CD4-positive, alpha-beta T cell (primary cell): ENCODE results near the gene CYS1. TPM values are rescaled to one million over a fixed set of nuclear protein-coding genes. Genes with fewer than 3 reads are reported as not detected.
"Not testable (repeated sequence)": the region's sequence is repeated elsewhere in the genome, so short reads cannot be mapped to it uniquely, and the experiment has no call there.

Source experiments
- ATAC-seq: fragments of 200-7000 bp; cut with Tn5 transposase; one replicate; pipeline ENCODE4 v1.10.0; 2022; ENCODE audit warnings: mild to moderate bottlenecking; ENCODE audit not compliant: poor library complexity
- CTCF ChIA-PET: fragments of 350-600 bp; sonication (Branson Sonifier 250); formaldehyde crosslinking; loops from one replicate; lab custom pipeline; 2021; ENCODE audit warnings: antibody characterized with exemption, inconsistent platforms; lab: Charles Lee
- POLR2A ChIA-PET: fragments of 350-600 bp; sonication (Branson Sonifier 250); formaldehyde crosslinking; loops from one replicate; lab custom pipeline; 2021; ENCODE audit warnings: antibody characterized with exemption, inconsistent platforms; lab: Charles Lee
- DNase-seq, 14 experiments: peaks; one replicate each; pipeline ENCODE4 v3.0.0-alpha.2; 2013 to 2020; ENCODE audit warnings: mixed read lengths in 2 of 14
- H3K27ac ChIP-seq, 2 donors: one replicate each; pipeline versions ENCODE4 v1.5.1 to v1.7.0; 2013; ENCODE audit warnings: low read length in 2 of 2, low read depth in 1 of 2, mild to moderate bottlenecking in 1 of 2
- H3K27me3 ChIP-seq, 2 experiments: 1 replicate in 1 of 2; 2 replicates in 1 of 2; pipeline versions ENCODE4 v1.6.1 to v1.7.0; 2013; ENCODE audit warnings: low read length in 2 of 2, control low read depth in 1 of 2, mild to moderate bottlenecking in 1 of 2, moderate library complexity in 1 of 2; ENCODE audit not compliant: insufficient read depth in 2 of 2, control insufficient read depth in 1 of 2
- H3K36me3 ChIP-seq: one replicate; pipeline ENCODE4 v1.6.1; 2013; ENCODE audit warnings: low read length, control low read depth; ENCODE audit not compliant: insufficient read depth
- H3K4me1 ChIP-seq: one replicate; pipeline ENCODE4 v1.6.1; 2013; ENCODE audit warnings: low read length, control low read depth; ENCODE audit not compliant: insufficient read depth
- H3K4me3 ChIP-seq: one replicate; pipeline ENCODE4 v1.5.1; 2013; ENCODE audit warnings: mild to moderate bottlenecking, low read length, moderate library complexity
- H3K9me3 ChIP-seq, 2 experiments: 1 replicate in 1 of 2; 2 replicates in 1 of 2; pipeline versions ENCODE4 v1.6.1 to v1.7.0; 2013; ENCODE audit warnings: low read length in 2 of 2, mild to moderate bottlenecking in 2 of 2, control low read depth in 1 of 2, moderate library complexity in 1 of 2; ENCODE audit not compliant: control insufficient read depth in 1 of 2, insufficient read depth in 1 of 2
- H3K27ac Mint-ChIP-seq: one replicate; pipeline ENCODE4 v1.8.0; 2020; ENCODE audit warnings: mixed read lengths
- H3K27me3 Mint-ChIP-seq: one replicate; pipeline ENCODE4 v1.8.0; 2021; ENCODE audit warnings: mixed read lengths
- H3K36me3 Mint-ChIP-seq: one replicate; pipeline ENCODE4 v1.8.0; 2021; ENCODE audit warnings: low read depth, mixed read lengths
- H3K4me1 Mint-ChIP-seq: one replicate; pipeline ENCODE4 v1.8.0; 2021; ENCODE audit warnings: low read depth, mixed read lengths
- H3K4me3 Mint-ChIP-seq: one replicate; pipeline ENCODE4 v1.8.0; 2020; ENCODE audit warnings: mild to moderate bottlenecking, mixed read lengths
- H3K9me3 Mint-ChIP-seq: one replicate; pipeline ENCODE4 v1.8.0; 2020; ENCODE audit warnings: mixed read lengths
- intact Hi-C, 2 experiments: fragments of 100-400 bp; cut with DNase I in 1 of 2; cut with micrococcal nuclease in 1 of 2; formaldehyde crosslinking; loops; one replicate each; pipeline versions ENCODE4 v1.15.1 to v1.9.0; 2023 to 2025; cut with DNase I, micrococcal nuclease
- total RNA-seq, 174 experiments: library from RNA in 2 of 174; stranded (reverse) in 2 of 174; gene quantifications; one replicate each; pipeline ENCODE4 v1.2.3 and lab custom pipeline; 2021 to 2026
- TF ChIP-seq, protein P1 (sequence below): fragments of 200-600 bp; IDR thresholded peaks from one replicate; pipeline ENCODE4 v1.8.0; 2022; ENCODE audit warnings: antibody characterized with exemption, mild to moderate bottlenecking

CYS1 gene
- total RNA-seq, 2 experiments from 2014 or later, result not detected

- Mint-ChIP-seq H3K4me1 (no peaks in the 10 kb centered on the region), H3K27ac (no peak overlapping the region), H3K36me3 (no peaks in the 10 kb centered on the region), H3K9me3 (peaks cover 8% of the 10 kb centered on the region), H3K27me3 (peaks cover 20% of the 10 kb centered on the region), H3K4me3 (no peak overlapping the region)
- intact Hi-C loops, result no loop called here
- TF ChIP-seq, protein P1, sequence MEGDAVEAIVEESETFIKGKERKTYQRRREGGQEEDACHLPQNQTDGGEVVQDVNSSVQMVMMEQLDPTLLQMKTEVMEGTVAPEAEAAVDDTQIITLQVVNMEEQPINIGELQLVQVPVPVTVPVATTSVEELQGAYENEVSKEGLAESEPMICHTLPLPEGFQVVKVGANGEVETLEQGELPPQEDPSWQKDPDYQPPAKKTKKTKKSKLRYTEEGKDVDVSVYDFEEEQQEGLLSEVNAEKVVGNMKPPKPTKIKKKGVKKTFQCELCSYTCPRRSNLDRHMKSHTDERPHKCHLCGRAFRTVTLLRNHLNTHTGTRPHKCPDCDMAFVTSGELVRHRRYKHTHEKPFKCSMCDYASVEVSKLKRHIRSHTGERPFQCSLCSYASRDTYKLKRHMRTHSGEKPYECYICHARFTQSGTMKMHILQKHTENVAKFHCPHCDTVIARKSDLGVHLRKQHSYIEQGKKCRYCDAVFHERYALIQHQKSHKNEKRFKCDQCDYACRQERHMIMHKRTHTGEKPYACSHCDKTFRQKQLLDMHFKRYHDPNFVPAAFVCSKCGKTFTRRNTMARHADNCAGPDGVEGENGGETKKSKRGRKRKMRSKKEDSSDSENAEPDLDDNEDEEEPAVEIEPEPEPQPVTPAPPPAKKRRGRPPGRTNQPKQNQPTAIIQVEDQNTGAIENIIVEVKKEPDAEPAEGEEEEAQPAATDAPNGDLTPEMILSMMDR, result no peak
- H3K27ac ChIP-seq, result no peak overlapping the region
- H3K4me1 ChIP-seq, result no peaks in the 10 kb centered on the region
- no peaks in the 10 kb centered on the region for H3K36me3 ChIP-seq
- ChIA-PET CTCF (no interaction called here), POLR2A (no interaction called here)
- no peak overlapping the region for H3K4me3 ChIP-seq
- ATAC-seq, result no peak
- no peak for DNase-seq
- peaks cover 0 to 20% of the 10 kb centered on the region in 2 experiments for H3K9me3 ChIP-seq
- H3K27me3 ChIP-seq, result peaks cover 0 to 5% of the 10 kb centered on the region in 2 experiments
Observed at GRCh38 chr2:10012963-10013461, 67.2 kb downstream of the CYS1 start.

- H3K4me1 Mint-ChIP-seq, H3K4me3 ChIP-seq, H3K36me3 ChIP-seq, POLR2A ChIA-PET, intact Hi-C loops, DNase-seq, H3K9me3 Mint-ChIP-seq, CTCF ChIA-PET, H3K4me1 ChIP-seq, H3K27ac ChIP-seq, ATAC-seq, H3K27me3 ChIP-seq, H3K27ac Mint-ChIP-seq, H3K4me3 Mint-ChIP-seq, H3K36me3 Mint-ChIP-seq: not testable (repeated sequence)
- peaks cover 0 to 16% of the 10 kb centered on the region in 2 experiments for H3K9me3 ChIP-seq
- H3K27me3 Mint-ChIP-seq, result peaks cover 25% of the 10 kb centered on the region
Observed at GRCh38 chr2:10012366-10012962, 67.7 kb downstream of the CYS1 start.

DNA sequence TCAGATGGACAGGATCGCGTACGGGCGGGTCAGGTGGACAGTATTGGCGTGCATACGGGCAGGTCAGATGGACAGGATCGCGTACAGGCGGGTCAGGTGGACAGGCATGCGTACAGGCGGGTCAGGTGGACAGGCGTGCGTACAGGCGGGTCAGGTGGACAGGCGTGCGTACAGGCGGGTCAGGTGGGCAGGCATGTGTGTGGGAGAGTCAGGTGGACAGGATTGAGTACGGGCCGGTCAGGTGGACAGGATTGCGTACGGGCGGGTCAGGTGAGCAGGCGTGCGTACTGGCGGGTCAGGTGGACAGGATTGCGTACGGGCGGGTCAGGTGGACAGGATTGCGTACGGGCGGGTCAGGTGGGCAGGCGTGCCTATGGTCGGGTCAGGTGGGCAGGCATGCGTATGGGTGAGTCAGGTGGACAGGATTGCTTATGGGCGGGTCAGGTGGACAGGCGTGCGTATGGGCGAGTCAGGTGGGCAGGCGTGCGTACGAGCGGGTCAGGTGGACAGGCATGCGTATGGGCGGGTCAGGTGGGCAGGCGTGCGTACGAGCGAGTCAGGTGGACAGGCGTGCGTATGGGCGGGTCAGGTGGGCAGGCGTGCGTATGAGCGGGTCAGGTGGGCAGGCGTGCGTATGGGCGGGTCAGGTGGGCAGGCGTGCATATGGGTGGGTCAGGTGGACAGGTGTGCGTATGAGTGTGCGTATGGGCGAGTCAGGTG is 68.4 kb downstream of the CYS1 start:
- ATAC-seq, H3K27ac ChIP-seq, intact Hi-C loops, POLR2A ChIA-PET, DNase-seq, H3K9me3 Mint-ChIP-seq, CTCF ChIA-PET, H3K36me3 Mint-ChIP-seq, H3K27me3 ChIP-seq, H3K36me3 ChIP-seq, H3K4me1 ChIP-seq, H3K4me3 ChIP-seq, H3K4me1 Mint-ChIP-seq, H3K27ac Mint-ChIP-seq, H3K4me3 Mint-ChIP-seq: not testable (repeated sequence)
- peaks cover 0 to 14% of the 10 kb centered on the region in 2 experiments for H3K9me3 ChIP-seq
- peaks cover 26% of the 10 kb centered on the region for H3K27me3 Mint-ChIP-seq

GRCh38 chr2:10010861-10011605 is 69.2 kb downstream of the CYS1 start:
- H3K9me3 Mint-ChIP-seq, ATAC-seq, CTCF ChIA-PET, H3K4me1 Mint-ChIP-seq, H3K27ac Mint-ChIP-seq, H3K4me3 Mint-ChIP-seq, H3K27me3 ChIP-seq, H3K4me3 ChIP-seq, intact Hi-C loops, DNase-seq, H3K27ac ChIP-seq, H3K4me1 ChIP-seq, POLR2A ChIA-PET, H3K36me3 ChIP-seq, H3K36me3 Mint-ChIP-seq: not testable (repeated sequence)
- H3K27me3 Mint-ChIP-seq, result peaks cover 29% of the 10 kb centered on the region
- H3K9me3 ChIP-seq, result peaks cover 0 to 13% of the 10 kb centered on the region in 2 experiments
